ENCODE data around the gene AIPL1. TPM values are rescaled to one million over a fixed set of nuclear protein-coding genes. Genes with fewer than 3 reads are reported as not detected.

Gene AIPL1
- total and polyA plus RNA-seq, 2 of the 4 experiments (the other 2 are of a cell fraction): not detected

GRCh38 chr17:6429266-6429665, 5.7 kb downstream of the AIPL1 start:
- Histone ChIP-seq H3K14ac (replicated peaks; ENCODE audit: low read depth, low read length) (no peak overlapping the region), H3K4me3 (ENCODE audit: insufficient read depth, low read depth, low read length) (no peak overlapping the region), H4K8ac (ENCODE audit: low read depth in 2 of 2, low read length in 2 of 2) (no peak overlapping the region), H3K23ac (ENCODE audit: low read depth, low read length) (no peak overlapping the region), H2AFZ (replicated peaks; ENCODE audit: low read length, poor library complexity) (no peak overlapping the region), H3K79me1 (ENCODE audit: low read depth in 1 of 2, low read length in 2 of 2) (no peaks in the 10 kb centered on the region), H3K27me3 (ENCODE audit: control insufficient read depth, insufficient read depth, low read length) (no peaks in the 10 kb centered on the region; the same call in 1 of the 2 replicates), H3K9me1 (ENCODE audit: insufficient read depth, low read length) (no peaks in the 10 kb centered on the region), H3K9ac (ENCODE audit: low read depth, low read length) (no peak overlapping the region), H2BK5ac (ENCODE audit: low read depth, low read length, poor library complexity, severe bottlenecking) (no peak overlapping the region), H4K5ac (ENCODE audit: low read depth, low read length) (no peak overlapping the region), H3K9me3 (ENCODE audit: control insufficient read depth, insufficient read depth, low read length) (peaks cover 3% of the 10 kb centered on the region), H3K27ac (ENCODE audit: insufficient read depth, low read length) (no peak overlapping the region), H3K4me1 (ENCODE audit: control insufficient read depth, insufficient read depth, low read length) (no peaks in the 10 kb centered on the region), H4K91ac (ENCODE audit: insufficient read depth, low read depth, low read length) (no peak overlapping the region), H3K4me2 (ENCODE audit: low read depth, low read length) (no peak overlapping the region), H3K36me3 (ENCODE audit: control insufficient read depth, insufficient read depth, low read length) (no peaks in the 10 kb centered on the region), H3K56ac (ENCODE audit: extremely low read depth, insufficient read depth, low read length) (no peak overlapping the region), H2AK5ac (ENCODE audit: low read depth, low read length) (no peak overlapping the region), H2BK120ac (ENCODE audit: low read depth, low read length) (no peak overlapping the region), H2AK9ac (replicated peaks; ENCODE audit: low read depth, low read length, poor library complexity) (no peak overlapping the region), H2BK15ac (ENCODE audit: low read depth, low read length) (no peak overlapping the region), H2BK20ac (ENCODE audit: low read depth, low read length) (no peak overlapping the region), H4K20me1 (ENCODE audit: insufficient read depth, low read length) (no peaks in the 10 kb centered on the region), H3K18ac (ENCODE audit: low read depth, low read length) (no peak overlapping the region), H3K4ac (ENCODE audit: low read depth, low read length) (no peak overlapping the region)
- in situ Hi-C loops (cut with MboI; ENCODE audit: low sequenced_read_pairs): loop anchor here (25.0 kb wide), 1 partner anchor 1192 kb away; the partner anchor contains the start of gene SCIMP
- WGBS, 2 experiments (ENCODE audit: extremely low coverage in 2 of 2, insufficient read length in 1 of 2): 74% methylated on average over 4 of the region's 7 CpGs; no CpG with 5 or more reads in 1 of the 2 experiments
- BruUV-seq (replicated peaks): no TSS peak
- ATAC-seq (ENCODE audit: low read depth): no peak
- dilution Hi-C loops (cut with HindIII; ENCODE audit: low sequenced_read_pairs, unreplicated experiment): no loop called here
- ChIA-PET POLR2A (ENCODE audit: unreplicated experiment) (no interaction called here), CTCF (no interaction called here)
- TF ChIP-seq CTCF (conservative IDR thresholded peaks at IDR 0.05; ENCODE audit: low read depth, low read length) (no peak), NFE2L2 (IDR thresholded peaks at IDR 0.05; ENCODE audit: low read depth, low read length) (no peak), SMC3 (IDR thresholded peaks at IDR 0.05; ENCODE audit: low read depth, low read length) (no peak), RCOR1 (IDR thresholded peaks at IDR 0.05; ENCODE audit: insufficient replicate concordance, low read length) (no peak), BHLHE40 (IDR thresholded peaks at IDR 0.05; ENCODE audit: low read depth, low read length) (no peak), USF2 (IDR thresholded peaks at IDR 0.05; ENCODE audit: low read depth, low read length) (no peak)
- no peak for DNase-seq
- intact Hi-C loops (cut with micrococcal nuclease): no loop called here
